Dermis microvascular lymphatic vessel endothelial cell (primary cell): ENCODE data around the gene CELA3A. TPM values are rescaled to one million over a fixed set of nuclear protein-coding genes. Genes with fewer than 3 reads are reported as not detected.

ENCODE experiments used
- DNase-seq, 2 donors: peaks; one replicate each; pipeline versions ENCODE4 v3.0.0 to v3.0.0-alpha.2; 2010; ENCODE audit warnings: low read depth in 2 of 2
- total RNA-seq: library from RNA; depleted of rRNA; stranded (reverse); fragments of >200 nt; gene quantifications from 2 replicates; pipeline ENCODE4 v1.2.1, GENCODE V29; 2014

CELA3A gene
- total RNA-seq, 1 donor from 2014 or later: not detected

GRCh38 chr1:22050330-22050729, 48.9 kb downstream of the CELA3A start:
- no peak for DNase-seq

DNA sequence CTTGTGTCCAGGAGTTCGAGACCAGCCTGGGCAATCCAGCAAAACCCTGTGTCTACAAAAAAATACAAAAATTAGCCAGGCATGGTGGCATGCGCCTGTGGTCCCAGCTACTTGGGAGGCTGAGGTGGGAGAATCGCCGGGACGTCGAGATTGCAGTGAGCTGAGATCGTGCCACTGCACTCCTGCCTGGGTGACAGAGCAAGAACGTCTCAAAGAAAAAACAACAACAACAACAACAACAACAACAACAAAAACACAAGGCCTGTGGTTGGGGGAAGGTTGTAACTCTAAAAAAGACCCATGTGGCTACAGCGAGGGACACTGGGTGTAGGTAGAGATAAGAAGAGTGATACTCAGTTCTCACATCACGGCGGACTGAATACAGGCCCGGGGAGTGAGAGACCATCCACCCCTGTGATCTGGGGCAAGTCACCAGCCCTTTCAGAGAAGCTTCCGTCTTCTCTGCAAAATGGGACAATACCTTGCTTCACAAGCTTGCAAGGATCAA, 50.2 kb downstream of the CELA3A start:
- DNase-seq: no peak

- DNase-seq: peak; percentile 91 to 96
Observed at GRCh38 chr1:22052115-22053016, 50.9 kb downstream of the CELA3A start, which contains the start of gene CDC42. TSS of gene CDC42 (plus strand) at chr1:22052709. CDS start at chr1:22078479, 25,770 bp downstream.

DNA sequence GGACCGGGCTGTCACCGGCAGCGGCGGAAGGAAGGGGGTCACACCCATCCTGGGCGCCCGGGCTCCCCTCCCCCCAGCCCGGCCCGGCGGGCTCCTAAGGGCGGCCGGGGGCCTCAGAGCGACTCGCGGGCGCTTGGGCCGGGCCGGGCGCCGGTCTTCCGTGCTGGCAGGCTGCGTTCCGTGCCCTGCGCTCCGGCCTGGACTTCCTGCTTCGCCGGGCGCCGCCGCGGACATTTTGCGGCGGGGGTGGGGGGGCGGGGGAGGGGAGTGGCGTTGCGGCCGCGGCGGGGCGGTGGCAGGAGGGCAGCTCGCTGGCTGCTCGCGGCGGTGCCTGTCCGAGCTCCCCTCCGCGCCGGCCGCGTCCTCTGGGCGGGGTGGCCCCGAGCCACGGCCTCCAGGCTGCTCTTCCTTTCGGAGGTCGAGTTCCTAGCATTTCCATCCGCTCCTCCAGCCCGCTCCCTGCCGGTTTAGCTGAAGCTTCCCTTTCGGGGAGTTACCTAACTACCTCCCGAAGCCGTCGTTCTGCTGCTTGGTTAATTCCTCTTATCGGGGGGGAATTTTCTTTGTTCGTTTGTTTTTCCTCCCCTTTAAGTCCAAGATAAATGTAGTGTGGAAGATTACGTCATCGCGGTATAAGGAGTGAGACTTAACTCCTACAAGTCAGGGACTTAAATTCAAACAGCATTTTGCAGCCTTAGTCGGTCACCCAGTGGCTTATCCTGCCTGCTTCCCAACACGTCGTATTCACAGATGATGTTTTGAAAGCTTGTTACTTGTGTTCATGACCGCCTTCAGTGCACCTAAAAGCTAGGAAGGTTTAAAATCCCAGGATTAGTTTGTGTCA, 51.8 kb downstream of the CELA3A start:
- peak; percentile 16 to 71 for DNase-seq

GRCh38 chr1:22053861-22054770, 52.7 kb downstream of the CELA3A start:
- peak in 1 of 2 donors; percentile 11 for DNase-seq

DNA sequence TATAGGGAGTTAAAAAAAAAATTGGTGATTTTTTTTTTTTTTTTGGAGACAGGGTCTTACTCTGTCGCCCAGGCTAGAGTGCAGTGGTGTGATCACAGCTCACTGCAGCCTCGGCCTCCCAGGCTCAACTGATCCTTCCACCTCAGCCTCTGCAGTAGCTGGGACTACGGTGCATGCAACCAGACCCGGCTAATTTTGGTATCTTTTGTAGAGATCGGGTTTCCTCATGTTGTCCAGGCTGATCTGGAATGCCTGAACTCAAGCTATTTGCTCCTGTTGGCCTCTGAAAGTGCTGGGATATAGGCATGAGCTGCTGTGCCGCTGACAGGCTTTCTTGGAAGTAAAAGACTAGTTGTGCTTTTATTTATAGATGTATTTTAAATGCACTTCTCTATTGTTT, 54.0 kb downstream of the CELA3A start:
- no peak for DNase-seq

- no peak for DNase-seq
Observed at GRCh38 chr1:22056043-22056442, 54.6 kb downstream of the CELA3A start.

- no peak for DNase-seq
Observed at GRCh38 chr1:22056936-22057335, 55.5 kb downstream of the CELA3A start.

- no peak for DNase-seq
Observed at GRCh38 chr1:22057861-22058260, 56.4 kb downstream of the CELA3A start.

Other genes with a start within 250 kb of the CELA3A start
- 45.7 and 55.1 TPM in 2 replicates for gene USP48, start 218.5 kb upstream of the CELA3A start, total RNA-seq
- 0.13 TPM in 1 of 2 replicates, not detected in the other for gene LDLRAD2, start 189.4 kb upstream of the CELA3A start, total RNA-seq
- gene HSPG2, start 64.3 kb upstream of the CELA3A start, total RNA-seq: 281 and 463 TPM in 2 replicates
- gene CELA3B, start 24.6 kb upstream of the CELA3A start, total RNA-seq: 0.13 TPM in 1 of 2 replicates, not detected in the other
- gene CDC42, start 51.1 kb downstream of the CELA3A start, total RNA-seq: 600 and 802 TPM in 2 replicates
- gene WNT4, start 141.4 kb downstream of the CELA3A start, total RNA-seq: 0.39 and 1.1 TPM in 2 replicates